LNCaP clone FGC (cell line): ENCODE data around the gene FSD2.

Experiments used
- DNase-seq: peaks from one replicate; pipeline ENCODE4 v3.0.0-alpha.2; 2011; ENCODE audit warnings: low read depth
- H3K4me3 ChIP-seq: 2 replicates; pipeline ENCODE4 v1.5.1; 2011; ENCODE audit warnings: mild to moderate bottlenecking, low read depth, low read length, control low read depth
- TF ChIP-seq, protein P1 (sequence below): IDR thresholded peaks from 2 replicates; pipeline ENCODE4 v1.5.1; 2012; ENCODE audit warnings: mild to moderate bottlenecking; ENCODE audit not compliant: control insufficient read depth, insufficient read depth; ENCODE audit errors: extremely low read depth

Gene FSD2, protein sequence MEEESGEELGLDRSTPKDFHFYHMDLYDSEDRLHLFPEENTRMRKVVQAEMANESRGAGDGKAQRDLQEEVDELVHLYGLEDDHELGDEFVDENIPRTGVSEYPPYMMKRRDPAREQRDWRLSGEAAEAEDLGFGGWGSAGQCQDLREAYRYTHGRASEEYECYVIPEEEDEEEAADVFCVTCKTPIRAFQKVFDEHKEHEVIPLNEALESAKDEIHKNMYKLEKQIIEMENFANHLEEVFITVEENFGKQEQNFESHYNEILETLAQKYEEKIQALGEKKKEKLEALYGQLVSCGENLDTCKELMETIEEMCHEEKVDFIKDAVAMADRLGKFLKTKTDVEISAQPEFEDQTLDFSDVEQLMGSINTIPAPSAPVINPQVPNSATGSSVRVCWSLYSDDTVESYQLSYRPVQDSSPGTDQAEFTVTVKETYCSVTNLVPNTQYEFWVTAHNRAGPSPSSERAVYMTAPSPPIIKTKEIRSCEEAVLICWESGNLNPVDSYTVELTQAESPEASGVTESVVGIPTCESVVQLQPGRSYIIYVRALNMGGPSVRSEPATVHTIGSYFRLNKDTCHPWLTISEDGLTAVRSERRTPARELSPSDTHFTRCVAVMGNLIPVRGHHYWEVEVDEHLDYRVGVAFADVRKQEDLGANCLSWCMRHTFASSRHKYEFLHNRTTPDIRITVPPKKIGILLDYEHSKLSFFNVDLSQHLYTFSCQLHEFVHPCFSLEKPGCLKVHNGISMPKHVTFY

DNA sequence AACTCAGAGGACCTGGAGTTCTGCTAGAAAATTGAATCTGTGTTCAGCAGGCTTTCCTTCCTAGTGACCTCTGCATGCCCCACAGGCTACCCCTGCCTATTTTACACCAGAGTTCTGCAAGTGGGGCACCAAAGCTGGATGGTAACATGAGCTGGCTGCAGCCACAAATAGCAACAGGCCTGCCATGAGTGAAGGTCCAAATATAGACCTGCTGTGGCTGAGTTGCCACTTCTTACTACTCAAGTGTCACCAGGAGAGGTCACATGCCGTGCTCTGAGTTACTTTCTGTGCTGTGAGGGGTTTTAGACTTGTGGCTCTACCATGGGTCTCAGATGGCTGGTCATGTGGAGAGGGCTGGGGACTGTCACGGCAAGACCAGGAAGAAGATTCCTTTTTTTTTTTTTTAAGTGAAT lies at the start of gene FSD2:
FSD2 (minus strand) TSS at position 76 of the 413 bp plus-strand sequence. CDS start 18,679 bp downstream, outside the sequence.
- no peak for DNase-seq
- TF ChIP-seq, protein P1, sequence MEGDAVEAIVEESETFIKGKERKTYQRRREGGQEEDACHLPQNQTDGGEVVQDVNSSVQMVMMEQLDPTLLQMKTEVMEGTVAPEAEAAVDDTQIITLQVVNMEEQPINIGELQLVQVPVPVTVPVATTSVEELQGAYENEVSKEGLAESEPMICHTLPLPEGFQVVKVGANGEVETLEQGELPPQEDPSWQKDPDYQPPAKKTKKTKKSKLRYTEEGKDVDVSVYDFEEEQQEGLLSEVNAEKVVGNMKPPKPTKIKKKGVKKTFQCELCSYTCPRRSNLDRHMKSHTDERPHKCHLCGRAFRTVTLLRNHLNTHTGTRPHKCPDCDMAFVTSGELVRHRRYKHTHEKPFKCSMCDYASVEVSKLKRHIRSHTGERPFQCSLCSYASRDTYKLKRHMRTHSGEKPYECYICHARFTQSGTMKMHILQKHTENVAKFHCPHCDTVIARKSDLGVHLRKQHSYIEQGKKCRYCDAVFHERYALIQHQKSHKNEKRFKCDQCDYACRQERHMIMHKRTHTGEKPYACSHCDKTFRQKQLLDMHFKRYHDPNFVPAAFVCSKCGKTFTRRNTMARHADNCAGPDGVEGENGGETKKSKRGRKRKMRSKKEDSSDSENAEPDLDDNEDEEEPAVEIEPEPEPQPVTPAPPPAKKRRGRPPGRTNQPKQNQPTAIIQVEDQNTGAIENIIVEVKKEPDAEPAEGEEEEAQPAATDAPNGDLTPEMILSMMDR, result no peak
- no peak within 1 kb of the TSS for H3K4me3 ChIP-seq

DNA sequence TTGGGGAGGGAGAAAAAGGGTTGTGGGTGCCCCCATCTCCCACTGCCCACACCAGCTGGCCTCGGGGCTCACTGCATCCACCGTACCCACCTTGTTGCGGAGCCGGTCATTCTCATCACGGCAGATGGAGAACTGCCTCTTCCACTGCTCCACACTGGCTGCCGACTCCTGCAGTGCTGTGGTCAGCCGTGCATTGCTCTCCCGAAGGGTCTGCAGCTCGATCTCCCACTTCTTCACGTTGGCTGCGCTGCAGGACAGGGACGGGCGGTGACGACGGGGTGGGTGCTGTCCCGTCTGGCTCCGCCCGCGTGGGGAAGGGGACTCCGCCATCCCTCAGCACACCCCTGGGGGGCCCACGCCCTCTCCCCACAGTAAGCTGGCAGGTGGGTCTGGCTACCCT lies 48.7 kb upstream of the FSD2 start:
- DNase-seq, result no peak
- TF ChIP-seq, protein P1, result no peak
- no peak overlapping the region for H3K4me3 ChIP-seq

DNA sequence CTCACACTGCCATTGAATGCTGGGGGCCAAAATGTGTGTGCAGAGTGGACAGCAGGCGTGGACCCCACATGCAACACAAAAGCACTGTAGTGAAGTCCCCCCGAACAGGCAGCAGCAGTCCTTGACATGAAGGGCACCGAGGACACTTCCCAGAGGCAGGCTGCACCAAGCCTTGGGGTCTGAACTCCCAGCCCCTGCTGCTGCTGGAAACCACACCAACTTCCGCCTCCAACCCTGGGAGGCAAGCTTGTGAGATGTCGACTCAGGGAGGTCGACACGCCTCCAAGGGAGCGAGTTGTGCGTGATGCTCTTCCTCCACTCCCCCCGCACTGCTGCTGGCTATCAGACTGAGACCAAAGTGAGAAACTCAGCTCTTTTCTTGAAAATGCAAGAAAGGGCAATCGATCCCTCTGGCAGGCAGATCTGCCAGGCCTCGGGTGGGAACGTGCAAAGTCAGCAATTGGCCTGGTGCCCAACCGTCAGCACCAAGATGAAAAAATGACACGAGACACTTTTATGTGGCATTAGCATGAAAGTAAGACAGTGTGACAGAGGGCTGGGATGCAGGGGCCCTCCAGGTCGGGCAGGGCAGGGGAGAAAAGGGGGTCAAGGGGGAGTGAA lies 47.2 kb upstream of the FSD2 start:
- no peak overlapping the region for H3K4me3 ChIP-seq
- TF ChIP-seq, protein P1, result no peak
- no peak for DNase-seq

DNA sequence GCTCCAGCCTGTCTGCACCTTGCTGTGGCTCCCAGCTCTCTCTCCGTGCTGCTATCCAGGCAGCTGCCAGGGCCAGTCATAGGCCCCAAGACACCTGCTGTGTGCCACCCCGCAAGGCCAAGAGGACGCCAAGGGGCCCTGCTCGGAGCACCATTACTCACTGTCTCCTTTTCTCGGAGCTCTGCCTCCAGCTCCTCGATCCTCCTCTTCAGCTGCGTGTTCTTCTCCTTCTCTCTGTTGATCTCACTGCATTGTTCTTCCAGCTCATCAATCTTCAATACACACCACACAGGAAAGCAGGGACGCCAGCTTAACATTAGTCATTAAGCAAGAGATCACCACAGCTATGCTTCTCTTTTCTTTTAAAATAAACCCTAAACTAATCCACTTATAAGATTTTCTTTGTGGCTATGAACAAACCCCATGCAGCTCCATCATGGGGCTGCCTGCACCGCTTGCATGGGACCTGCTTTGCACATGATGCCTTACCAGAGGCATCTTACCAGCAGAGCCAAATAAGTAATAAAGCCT lies 46.2 kb upstream of the FSD2 start:
- no peak for DNase-seq
- no peak overlapping the region for H3K4me3 ChIP-seq
- TF ChIP-seq, protein P1, result no peak

DNA sequence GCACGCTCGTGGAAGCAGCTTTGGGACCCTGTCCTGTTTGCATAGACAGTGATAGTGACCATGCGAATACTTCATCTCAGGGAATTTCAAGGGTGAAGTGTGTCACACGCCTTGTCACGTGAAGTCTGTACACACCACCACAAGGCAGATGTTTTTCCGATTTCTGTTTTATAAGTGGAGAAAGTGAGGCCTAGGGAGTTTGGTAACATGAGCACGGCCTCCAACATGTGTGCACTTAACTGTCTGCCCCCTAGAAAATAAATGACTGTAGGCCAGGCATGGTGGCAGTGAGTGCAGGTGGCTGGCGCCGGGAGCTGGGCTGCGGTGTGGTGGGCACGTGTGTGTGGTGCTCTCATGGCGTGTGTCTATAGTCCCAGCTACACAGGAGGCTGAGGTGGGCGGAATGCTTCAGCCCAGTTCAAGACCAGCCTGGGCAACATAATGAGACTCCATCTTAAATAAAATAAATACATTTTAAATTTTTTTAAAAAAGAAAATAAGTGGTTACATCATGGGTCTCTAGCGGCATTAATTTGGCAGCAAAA lies 45.5 kb upstream of the FSD2 start:
- no peak for DNase-seq

DNA sequence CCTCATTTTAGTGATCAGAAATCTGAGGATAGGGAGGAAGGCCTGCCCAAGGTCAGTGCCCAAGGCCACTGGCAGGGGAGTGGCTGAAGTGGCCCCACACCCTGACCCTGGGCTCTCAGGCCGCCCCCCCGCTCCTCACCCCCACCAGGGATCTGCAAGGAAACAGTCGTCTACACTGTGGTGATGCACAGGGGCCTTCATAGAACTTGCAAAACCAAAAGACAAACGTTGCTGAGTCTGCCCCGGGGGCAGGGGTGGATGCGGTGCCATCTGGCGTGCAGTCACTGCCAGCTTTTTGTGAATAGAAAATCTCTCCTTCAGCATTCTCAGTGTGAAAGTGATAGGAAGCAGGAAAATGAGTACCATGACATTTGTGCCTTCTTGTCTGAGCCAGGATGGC lies 44.9 kb upstream of the FSD2 start:
- no peak overlapping the region for H3K4me3 ChIP-seq
- DNase-seq, result no peak
- TF ChIP-seq, protein P1, result 0 out of 2 replicates have a peak, but pooled peaks have one; percentile 7

More for the DNA sequence above, 45.5 kb upstream of the FSD2 start:
- TF ChIP-seq, protein P1, result no peak
- H3K4me3 ChIP-seq, result no peak overlapping the region
